Amniotic epithelial cell (primary cell): ENCODE data around the gene GRB2.
"Not testable (repeated sequence)": the region's sequence is repeated elsewhere in the genome, so short reads cannot be mapped to it uniquely, and the experiment has no call there.

Source experiments
- DNase-seq: peaks from one replicate; pipeline ENCODE4 v3.0.0-alpha.2; 2010; ENCODE audit warnings: low read depth

Gene GRB2

GRCh38 chr17:75386430-75386829 is 19.0 kb downstream of the GRB2 start:
- no peak for DNase-seq

GRCh38 chr17:75384751-75385150 is 20.7 kb downstream of the GRB2 start:
- DNase-seq = no peak

GRCh38 chr17:75383842-75384195 is 21.7 kb downstream of the GRB2 start:
- DNase-seq = no peak

- no peak for DNase-seq
These were observed 24.7 kb downstream of the GRB2 start for GRCh38 chr17:75380750-75381149.

- DNase-seq = no peak
These were observed 25.2 kb downstream of the GRB2 start for GRCh38 chr17:75380315-75380714.

- DNase-seq = not testable (repeated sequence)
These were observed 26.1 kb downstream of the GRB2 start for GRCh38 chr17:75379426-75379825.

- DNase-seq = no peak
These were observed 32.2 kb downstream of the GRB2 start for GRCh38 chr17:75373280-75373679.

- no peak for DNase-seq
These were observed 33.5 kb downstream of the GRB2 start for GRCh38 chr17:75371981-75372380.

- DNase-seq = no peak
These were observed 34.1 kb downstream of the GRB2 start for GRCh38 chr17:75371339-75371738.

GRCh38 chr17:75370286-75370915 is 35.1 kb downstream of the GRB2 start:
- no peak for DNase-seq

- peak; percentile 59 for DNase-seq
These were observed 37.4 kb downstream of the GRB2 start for GRCh38 chr17:75367838-75368789.

- peak; percentile 90 for DNase-seq
These were observed 38.2 kb downstream of the GRB2 start for GRCh38 chr17:75367312-75367711.

GRCh38 chr17:75366432-75366831 is 39.0 kb downstream of the GRB2 start:
- no peak for DNase-seq

- no peak for DNase-seq
These were observed 39.6 kb downstream of the GRB2 start for GRCh38 chr17:75365931-75366275.

- no peak for DNase-seq
These were observed 40.2 kb downstream of the GRB2 start for GRCh38 chr17:75365009-75365930.

- peak; percentile 89 for DNase-seq
These were observed 41.4 kb downstream of the GRB2 start for GRCh38 chr17:75364078-75364477.

GRCh38 chr17:75361996-75362395 is 43.5 kb downstream of the GRB2 start:
- DNase-seq = no peak

GRCh38 chr17:75361344-75361743 is 44.1 kb downstream of the GRB2 start:
- DNase-seq = no peak

- no peak for DNase-seq
These were observed 49.1 kb downstream of the GRB2 start for GRCh38 chr17:75356260-75356937.

- no peak for DNase-seq
These were observed 52.3 kb downstream of the GRB2 start for GRCh38 chr17:75353176-75353575.

GRCh38 chr17:75352079-75352569 is 53.4 kb downstream of the GRB2 start:
- peak; percentile 20 for DNase-seq

GRCh38 chr17:75350706-75351105 is 54.8 kb downstream of the GRB2 start:
- no peak for DNase-seq
